HUES6 (cell line): ENCODE measurements around the gene ELAC2.

Experiments
- H3K27ac ChIP-seq: 2 replicates; pipeline ENCODE4 v1.7.0; 2013; ENCODE audit warnings: low read depth, mild to moderate bottlenecking, low read length, inconsistent platforms
- H3K27me3 ChIP-seq: 2 replicates; pipeline ENCODE4 v1.6.1; 2013; ENCODE audit warnings: low read length; ENCODE audit not compliant: control insufficient read depth, insufficient read depth
- H3K36me3 ChIP-seq: 2 replicates; pipeline ENCODE4 v1.6.1; 2013; ENCODE audit warnings: low read length; ENCODE audit not compliant: control insufficient read depth, insufficient read depth
- H3K4me1 ChIP-seq: 2 replicates; pipeline ENCODE4 v1.6.1; 2013; ENCODE audit warnings: low read length; ENCODE audit not compliant: control insufficient read depth, insufficient read depth
- H3K4me3 ChIP-seq: 2 replicates; pipeline ENCODE4 v1.5.1; 2013; ENCODE audit warnings: low read depth, low read length
- H3K9ac ChIP-seq: one replicate; pipeline ENCODE4 v1.6.1; 2013; ENCODE audit warnings: mild to moderate bottlenecking, low read length
- H3K9me3 ChIP-seq: 2 replicates; pipeline ENCODE4 v1.6.1; 2013; ENCODE audit warnings: low read depth, low read length; ENCODE audit not compliant: control insufficient read depth, insufficient read depth

ELAC2 gene

DNA sequence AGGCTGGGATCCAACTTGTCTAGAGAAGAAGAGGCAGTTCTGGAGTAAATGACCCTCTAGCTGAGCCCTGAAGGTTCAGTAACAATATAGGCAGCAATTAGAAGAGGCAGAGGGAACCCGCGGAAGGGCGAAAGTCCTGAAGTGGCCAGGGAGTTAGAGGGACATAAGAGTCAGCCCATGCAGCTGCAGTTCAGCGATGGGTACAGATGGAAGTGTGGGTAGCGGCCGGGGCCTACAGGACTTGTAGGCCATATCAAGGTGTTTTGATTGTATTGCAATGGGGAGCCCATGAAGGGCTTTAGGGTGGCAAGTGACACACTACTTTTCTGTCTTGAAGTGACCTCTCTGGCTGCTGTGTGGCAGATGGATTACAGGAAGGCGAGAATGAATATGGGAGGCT is 3.0 kb downstream of the ELAC2 start:
- Histone ChIP-seq H3K27ac (no peak overlapping the region), H3K4me3 (no peak overlapping the region), H3K9ac (no peak overlapping the region), H3K9me3 (no peaks in the 10 kb centered on the region), H3K4me1 (no peaks in the 10 kb centered on the region), H3K36me3 (peaks cover 66% of the 10 kb centered on the region), H3K27me3 (no peaks in the 10 kb centered on the region)

DNA sequence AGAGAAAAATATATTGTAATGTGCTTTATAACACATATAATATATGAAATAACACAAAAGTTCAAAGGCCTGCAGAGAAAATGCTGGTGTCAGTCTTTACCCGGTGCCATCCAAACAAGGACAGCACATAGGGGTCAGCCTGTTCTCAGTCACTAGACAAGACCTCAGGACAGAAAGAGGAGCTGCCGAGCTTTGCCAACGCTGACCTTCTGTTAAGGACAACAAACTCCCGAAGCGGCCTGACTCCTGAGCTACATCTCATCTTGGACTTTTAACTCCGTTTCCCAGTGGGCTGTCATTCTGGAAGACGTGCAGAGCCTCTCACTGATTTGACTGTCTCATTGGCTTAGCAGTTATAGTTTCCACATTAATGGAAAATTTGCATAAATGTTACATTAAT is 6.9 kb downstream of the ELAC2 start:
- Histone ChIP-seq H3K36me3 (peaks cover 96% of the 10 kb centered on the region), H3K27me3 (no peaks in the 10 kb centered on the region), H3K27ac (no peak overlapping the region)

DNA sequence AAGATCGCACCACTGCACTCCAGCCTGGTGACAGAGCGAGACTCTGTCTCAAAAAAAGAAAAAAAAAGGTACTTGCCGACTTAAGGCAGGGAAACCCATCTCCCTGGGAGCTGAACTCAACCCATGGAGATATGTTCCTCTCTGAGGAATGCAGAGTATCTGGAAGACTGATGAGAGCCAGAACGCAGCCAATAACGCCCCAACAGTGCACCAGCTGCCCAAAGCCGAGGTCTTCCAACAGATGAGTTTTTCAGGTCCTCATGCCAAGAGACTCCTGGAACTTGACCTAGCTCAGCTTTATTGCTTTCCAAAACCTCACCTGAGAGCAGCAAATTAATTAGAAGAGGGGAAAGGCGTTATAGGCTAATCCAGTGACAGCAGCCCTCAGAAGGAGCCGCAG is 9.4 kb downstream of the ELAC2 start:
- H3K27ac ChIP-seq: no peak overlapping the region
- H3K4me1 ChIP-seq: no peaks in the 10 kb centered on the region
- peaks cover 95% of the 10 kb centered on the region for H3K36me3 ChIP-seq
- no peak overlapping the region for H3K4me3 ChIP-seq
- no peaks in the 10 kb centered on the region for H3K9me3 ChIP-seq
- H3K9ac ChIP-seq: no peak overlapping the region
- H3K27me3 ChIP-seq: no peaks in the 10 kb centered on the region

More for the DNA sequence above, 6.9 kb downstream of the ELAC2 start:
- no peaks in the 10 kb centered on the region for H3K4me1 ChIP-seq
- H3K9ac ChIP-seq: no peak overlapping the region
- no peaks in the 10 kb centered on the region for H3K9me3 ChIP-seq
- no peak overlapping the region for H3K4me3 ChIP-seq

GRCh38 chr17:13005530-13005929 is 12.3 kb downstream of the ELAC2 start:
- H3K9me3 ChIP-seq: no peaks in the 10 kb centered on the region
- no peak overlapping the region for H3K9ac ChIP-seq
- no peaks in the 10 kb centered on the region for H3K4me1 ChIP-seq
- no peaks in the 10 kb centered on the region for H3K27me3 ChIP-seq
- no peak overlapping the region for H3K4me3 ChIP-seq
- H3K27ac ChIP-seq: no peak overlapping the region
- peaks cover 92% of the 10 kb centered on the region for H3K36me3 ChIP-seq

GRCh38 chr17:13004336-13004735 is 13.5 kb downstream of the ELAC2 start:
- Histone ChIP-seq H3K9me3 (no peaks in the 10 kb centered on the region), H3K36me3 (peaks cover 90% of the 10 kb centered on the region), H3K4me3 (no peak overlapping the region), H3K27ac (no peak overlapping the region), H3K4me1 (no peaks in the 10 kb centered on the region), H3K27me3 (no peaks in the 10 kb centered on the region), H3K9ac (no peak overlapping the region)

- Histone ChIP-seq H3K27me3 (no peaks in the 10 kb centered on the region), H3K36me3 (peaks cover 90% of the 10 kb centered on the region), H3K9me3 (no peaks in the 10 kb centered on the region)
Observed at GRCh38 chr17:13003927-13004326, 13.9 kb downstream of the ELAC2 start.

GRCh38 chr17:13003454-13003851 is 14.4 kb downstream of the ELAC2 start:
- no peaks in the 10 kb centered on the region for H3K27me3 ChIP-seq
- H3K4me3 ChIP-seq: no peak overlapping the region
- H3K4me1 ChIP-seq: no peaks in the 10 kb centered on the region
- H3K36me3 ChIP-seq: peaks cover 90% of the 10 kb centered on the region
- H3K9ac ChIP-seq: no peak overlapping the region
- no peak overlapping the region for H3K27ac ChIP-seq
- no peaks in the 10 kb centered on the region for H3K9me3 ChIP-seq

More at GRCh38 chr17:13003927-13004326, 13.9 kb downstream of the ELAC2 start:
- no peak overlapping the region for H3K4me3 ChIP-seq
- H3K27ac ChIP-seq: no peak overlapping the region
- H3K4me1 ChIP-seq: no peaks in the 10 kb centered on the region
- H3K9ac ChIP-seq: no peak overlapping the region

- Histone ChIP-seq H3K27me3 (no peaks in the 10 kb centered on the region), H3K9me3 (no peaks in the 10 kb centered on the region), H3K4me1 (no peaks in the 10 kb centered on the region), H3K27ac (no peak overlapping the region), H3K36me3 (peaks cover 91% of the 10 kb centered on the region), H3K4me3 (no peak overlapping the region), H3K9ac (no peak overlapping the region)
Observed at GRCh38 chr17:13002761-13003453, 14.9 kb downstream of the ELAC2 start.

GRCh38 chr17:13001991-13002615 is 15.7 kb downstream of the ELAC2 start:
- Histone ChIP-seq H3K9ac (no peak overlapping the region), H3K27me3 (no peaks in the 10 kb centered on the region), H3K36me3 (peaks cover 92% of the 10 kb centered on the region), H3K27ac (no peak overlapping the region), H3K4me3 (no peak overlapping the region), H3K9me3 (no peaks in the 10 kb centered on the region), H3K4me1 (no peaks in the 10 kb centered on the region)

DNA sequence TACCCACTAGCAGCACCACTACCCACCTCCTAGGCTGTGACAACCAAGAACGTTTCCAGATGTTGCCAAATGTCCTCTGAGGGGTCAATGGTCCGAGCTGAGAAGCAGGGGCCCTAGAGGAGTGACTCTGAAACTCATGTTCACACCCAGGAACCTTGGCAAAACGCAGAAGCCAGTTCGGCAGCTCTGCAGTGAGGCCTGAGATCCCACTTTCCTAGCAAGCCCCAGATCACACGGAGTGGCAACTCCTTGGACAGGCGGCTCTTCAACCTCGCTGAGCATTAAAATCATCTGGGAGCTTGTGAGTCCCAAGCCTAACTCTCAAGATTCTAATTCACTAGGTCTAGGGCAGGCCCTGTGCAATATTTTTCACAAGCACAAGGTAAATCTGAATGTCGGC is 17.3 kb downstream of the ELAC2 start:
- Histone ChIP-seq H3K27me3 (no peaks in the 10 kb centered on the region), H3K4me1 (no peaks in the 10 kb centered on the region), H3K9ac (no peak overlapping the region), H3K36me3 (peaks cover 95% of the 10 kb centered on the region), H3K9me3 (no peaks in the 10 kb centered on the region), H3K27ac (no peak overlapping the region), H3K4me3 (no peak overlapping the region)

DNA sequence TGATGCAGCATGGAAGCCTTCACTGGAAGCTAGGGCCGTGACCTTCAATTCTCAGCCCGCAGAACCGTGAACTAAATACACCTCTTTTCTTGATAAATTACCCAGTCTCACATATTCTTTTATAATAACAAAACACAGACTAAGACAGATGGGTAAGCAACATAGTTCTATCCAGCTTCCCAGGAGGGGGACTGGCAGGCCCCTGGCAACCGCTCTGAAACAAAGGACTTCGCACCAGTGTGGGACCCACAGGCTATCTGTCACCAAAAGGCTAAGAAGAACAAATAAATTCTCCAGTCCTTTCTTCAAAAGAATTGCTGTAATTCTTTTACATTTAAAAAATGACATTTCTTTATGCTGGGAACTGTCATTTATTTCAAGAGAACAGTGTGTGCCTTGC is 19.0 kb downstream of the ELAC2 start:
- Histone ChIP-seq H3K4me1 (no peaks in the 10 kb centered on the region), H3K4me3 (no peak overlapping the region), H3K27me3 (no peaks in the 10 kb centered on the region), H3K36me3 (peaks cover 95% of the 10 kb centered on the region), H3K27ac (no peak overlapping the region), H3K9ac (no peak overlapping the region), H3K9me3 (no peaks in the 10 kb centered on the region)
